LNCaP clone FGC (cell line): ENCODE results near the gene GPC3.

Experiments used
- DNase-seq: peaks from one replicate; pipeline ENCODE4 v3.0.0-alpha.2; 2011; ENCODE audit warnings: low read depth
- H3K4me3 ChIP-seq: 2 replicates; pipeline ENCODE4 v1.5.1; 2011; ENCODE audit warnings: mild to moderate bottlenecking, low read depth, low read length, control low read depth
- CTCF ChIP-seq: IDR thresholded peaks from 2 replicates; pipeline ENCODE4 v1.5.1; 2012; ENCODE audit warnings: mild to moderate bottlenecking; ENCODE audit not compliant: control insufficient read depth, insufficient read depth; ENCODE audit errors: extremely low read depth

GPC3 gene

GRCh38 chrX:133709501-133709900 lies 275.9 kb downstream of the GPC3 start:
- no peak overlapping the region for H3K4me3 ChIP-seq
- DNase-seq, result no peak
- TF ChIP-seq CTCF, result no peak

GRCh38 chrX:133706890-133707289 lies 278.5 kb downstream of the GPC3 start:
- no peak for DNase-seq
- H3K4me3 ChIP-seq, result no peak overlapping the region
- no peak for TF ChIP-seq CTCF

- DNase-seq, result no peak
- H3K4me3 ChIP-seq, result no peak overlapping the region
- TF ChIP-seq CTCF, result no peak
Observed at GRCh38 chrX:133702230-133702629, 283.2 kb downstream of the GPC3 start.

GRCh38 chrX:133699023-133699728 lies 286.2 kb downstream of the GPC3 start:
- no peak overlapping the region for H3K4me3 ChIP-seq
- no peak for TF ChIP-seq CTCF
- DNase-seq, result no peak

- no peak for DNase-seq
- 0 out of 2 replicates have a peak, but pooled peaks have one; percentile 2 for TF ChIP-seq CTCF
- no peak overlapping the region for H3K4me3 ChIP-seq
Observed at GRCh38 chrX:133698298-133698697, 287.1 kb downstream of the GPC3 start.

- no peak for DNase-seq
- no peak overlapping the region for H3K4me3 ChIP-seq
- no peak for TF ChIP-seq CTCF
Observed at GRCh38 chrX:133697656-133698055, 287.7 kb downstream of the GPC3 start.

- H3K4me3 ChIP-seq, result no peak overlapping the region
- TF ChIP-seq CTCF, result no peak
- DNase-seq, result no peak
Observed at GRCh38 chrX:133689997-133690599, 295.3 kb downstream of the GPC3 start.
